ENCODE data around the gene EPYC.

DNA sequence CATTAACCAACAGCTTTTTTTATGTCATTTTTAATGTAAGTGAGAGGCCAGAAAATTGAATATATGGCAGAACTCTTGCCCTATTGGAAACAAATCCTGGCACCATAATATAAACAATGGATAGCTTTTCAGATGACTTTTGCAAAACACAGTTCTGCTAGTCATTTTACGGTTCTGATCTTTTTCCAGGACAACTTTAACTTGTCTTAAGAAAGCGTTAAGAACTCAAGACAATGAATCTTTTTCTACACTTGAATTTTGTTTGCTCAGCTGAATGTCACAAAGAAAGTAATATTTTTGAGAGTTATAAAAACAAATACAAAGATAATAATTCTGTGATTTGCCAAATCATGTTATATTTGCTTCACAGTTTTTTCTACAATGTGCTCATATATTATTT, 39.8 kb upstream of the EPYC start:
- TF ChIP-seq, protein P1, sequence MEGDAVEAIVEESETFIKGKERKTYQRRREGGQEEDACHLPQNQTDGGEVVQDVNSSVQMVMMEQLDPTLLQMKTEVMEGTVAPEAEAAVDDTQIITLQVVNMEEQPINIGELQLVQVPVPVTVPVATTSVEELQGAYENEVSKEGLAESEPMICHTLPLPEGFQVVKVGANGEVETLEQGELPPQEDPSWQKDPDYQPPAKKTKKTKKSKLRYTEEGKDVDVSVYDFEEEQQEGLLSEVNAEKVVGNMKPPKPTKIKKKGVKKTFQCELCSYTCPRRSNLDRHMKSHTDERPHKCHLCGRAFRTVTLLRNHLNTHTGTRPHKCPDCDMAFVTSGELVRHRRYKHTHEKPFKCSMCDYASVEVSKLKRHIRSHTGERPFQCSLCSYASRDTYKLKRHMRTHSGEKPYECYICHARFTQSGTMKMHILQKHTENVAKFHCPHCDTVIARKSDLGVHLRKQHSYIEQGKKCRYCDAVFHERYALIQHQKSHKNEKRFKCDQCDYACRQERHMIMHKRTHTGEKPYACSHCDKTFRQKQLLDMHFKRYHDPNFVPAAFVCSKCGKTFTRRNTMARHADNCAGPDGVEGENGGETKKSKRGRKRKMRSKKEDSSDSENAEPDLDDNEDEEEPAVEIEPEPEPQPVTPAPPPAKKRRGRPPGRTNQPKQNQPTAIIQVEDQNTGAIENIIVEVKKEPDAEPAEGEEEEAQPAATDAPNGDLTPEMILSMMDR (IDR thresholded peaks at IDR 0.05; ENCODE audit: poor library complexity): no peak
- TF ChIP-seq EZH2phosphoT487 (IDR thresholded peaks at IDR 0.05; ENCODE audit: low read depth, severe bottlenecking, unreplicated experiment): no peak
- TF ChIP-seq EZH2 (IDR thresholded peaks at IDR 0.05; ENCODE audit: borderline replicate concordance): no peak
